ENCODE measurements around the gene MRPL41. TPM values are rescaled to one million over a fixed set of nuclear protein-coding genes. Genes with fewer than 3 reads are reported as not detected.

Gene MRPL41
- total and polyA plus RNA-seq, 2 of the 13 experiments (the other 11 are each of a cell fraction or from before 2014, with no cell fraction given), result 20.9 to 54.0 TPM

DNA sequence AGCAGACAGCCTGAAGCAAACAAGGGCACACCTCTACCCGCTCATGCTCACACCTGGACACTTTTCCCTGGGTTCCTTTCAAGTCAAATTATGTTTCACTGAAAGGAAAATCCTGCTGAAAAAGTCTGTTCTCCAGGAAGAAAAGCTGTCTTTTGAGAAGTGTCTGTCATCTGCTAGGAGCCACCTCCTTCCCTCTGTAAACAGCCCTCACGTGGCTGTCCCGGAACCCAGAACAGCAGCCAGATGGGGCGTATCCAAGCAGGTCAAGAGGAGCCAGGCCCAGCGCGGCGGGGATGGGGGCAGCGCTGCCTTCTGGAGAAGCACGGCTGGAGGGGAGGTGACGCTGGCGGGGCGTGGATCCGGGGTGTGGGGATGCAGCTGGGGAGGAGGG is 1.5 kb upstream of the MRPL41 start, which contains the start of gene PNPLA7 (continued):
- TF ChIP-seq, protein P1, sequence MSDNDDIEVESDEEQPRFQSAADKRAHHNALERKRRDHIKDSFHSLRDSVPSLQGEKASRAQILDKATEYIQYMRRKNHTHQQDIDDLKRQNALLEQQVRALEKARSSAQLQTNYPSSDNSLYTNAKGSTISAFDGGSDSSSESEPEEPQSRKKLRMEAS (IDR thresholded peaks at IDR 0.05), result peak; percentile 87
- TF ChIP-seq MXI1 (IDR thresholded peaks at IDR 0.05; ENCODE audit: borderline replicate concordance, low read depth, low read length) (peak; percentile 65; the same call in 1 of the 3 replicates), MED13 (CRISPR knock-in tag; IDR thresholded peaks at IDR 0.05) (no peak), HOXA7 (CRISPR knock-in tag; IDR thresholded peaks at IDR 0.05) (no peak), ELF1 (CRISPR knock-in tag; IDR thresholded peaks at IDR 0.05) (peak; percentile 52; the same call in 1 of the 2 replicates), MATR3 (CRISPR knock-in tag; IDR thresholded peaks at IDR 0.05) (no peak), PHB2 (IDR thresholded peaks at IDR 0.05; ENCODE audit: partially characterized antibody) (no peak), EZH2 (conservative IDR thresholded peaks at IDR 0.05; ENCODE audit: low read depth, low read length) (no peak), ZNF792 (CRISPR knock-in tag; IDR thresholded peaks at IDR 0.05) (0 out of 2 replicates have a peak, but pooled peaks have one; percentile 62), KAT8 (CRISPR knock-in tag; IDR thresholded peaks at IDR 0.05) (0 out of 2 replicates have a peak, but pooled peaks have one; percentile 26), ZNF850 (CRISPR knock-in tag; conservative IDR thresholded peaks at IDR 0.05) (no peak), ELF3 (CRISPR knock-in tag; IDR thresholded peaks at IDR 0.05) (peak; percentile 35; the same call in 1 of the 2 replicates), MBNL3 (CRISPR knock-in tag; conservative IDR thresholded peaks at IDR 0.05) (no peak), ZNF781 (CRISPR knock-in tag; IDR thresholded peaks at IDR 0.05; ENCODE audit: borderline replicate concordance, not compliant biosample characterization) (no peak), NFRKB (IDR thresholded peaks at IDR 0.05) (no peak), ZNF564 (CRISPR knock-in tag; IDR thresholded peaks at IDR 0.05) (no peak), PTBP1 (IDR thresholded peaks at IDR 0.05; ENCODE audit: low read depth, low read length, poor library complexity, severe bottlenecking) (no peak), ZNF883 (CRISPR knock-in tag; IDR thresholded peaks at IDR 0.05; ENCODE audit: not compliant biosample characterization) (no peak), ZNF777 (CRISPR knock-in tag; IDR thresholded peaks at IDR 0.05) (no peak), RFXANK (CRISPR knock-in tag; IDR thresholded peaks at IDR 0.05) (no peak), ZNF431 (CRISPR knock-in tag; IDR thresholded peaks at IDR 0.05; ENCODE audit: borderline replicate concordance, low read depth) (no peak), THAP11 (CRISPR knock-in tag; IDR thresholded peaks at IDR 0.05) (no peak), HDAC1 (CRISPR knock-in tag; IDR thresholded peaks at IDR 0.05) (peak; percentile 55)
- TF ChIP-seq, protein P2, sequence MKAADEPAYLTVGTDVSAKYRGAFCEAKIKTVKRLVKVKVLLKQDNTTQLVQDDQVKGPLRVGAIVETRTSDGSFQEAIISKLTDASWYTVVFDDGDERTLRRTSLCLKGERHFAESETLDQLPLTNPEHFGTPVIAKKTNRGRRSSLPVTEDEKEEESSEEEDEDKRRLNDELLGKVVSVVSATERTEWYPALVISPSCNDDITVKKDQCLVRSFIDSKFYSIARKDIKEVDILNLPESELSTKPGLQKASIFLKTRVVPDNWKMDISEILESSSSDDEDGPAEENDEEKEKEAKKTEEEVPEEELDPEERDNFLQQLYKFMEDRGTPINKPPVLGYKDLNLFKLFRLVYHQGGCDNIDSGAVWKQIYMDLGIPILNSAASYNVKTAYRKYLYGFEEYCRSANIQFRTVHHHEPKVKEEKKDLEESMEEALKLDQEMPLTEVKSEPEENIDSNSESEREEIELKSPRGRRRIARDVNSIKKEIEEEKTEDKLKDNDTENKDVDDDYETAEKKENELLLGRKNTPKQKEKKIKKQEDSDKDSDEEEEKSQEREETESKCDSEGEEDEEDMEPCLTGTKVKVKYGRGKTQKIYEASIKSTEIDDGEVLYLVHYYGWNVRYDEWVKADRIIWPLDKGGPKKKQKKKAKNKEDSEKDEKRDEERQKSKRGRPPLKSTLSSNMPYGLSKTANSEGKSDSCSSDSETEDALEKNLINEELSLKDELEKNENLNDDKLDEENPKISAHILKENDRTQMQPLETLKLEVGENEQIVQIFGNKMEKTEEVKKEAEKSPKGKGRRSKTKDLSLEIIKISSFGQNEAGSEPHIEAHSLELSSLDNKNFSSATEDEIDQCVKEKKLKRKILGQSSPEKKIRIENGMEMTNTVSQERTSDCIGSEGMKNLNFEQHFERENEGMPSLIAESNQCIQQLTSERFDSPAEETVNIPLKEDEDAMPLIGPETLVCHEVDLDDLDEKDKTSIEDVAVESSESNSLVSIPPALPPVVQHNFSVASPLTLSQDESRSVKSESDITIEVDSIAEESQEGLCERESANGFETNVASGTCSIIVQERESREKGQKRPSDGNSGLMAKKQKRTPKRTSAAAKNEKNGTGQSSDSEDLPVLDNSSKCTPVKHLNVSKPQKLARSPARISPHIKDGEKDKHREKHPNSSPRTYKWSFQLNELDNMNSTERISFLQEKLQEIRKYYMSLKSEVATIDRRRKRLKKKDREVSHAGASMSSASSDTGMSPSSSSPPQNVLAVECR (CRISPR knock-in tag; IDR thresholded peaks at IDR 0.05; ENCODE audit: borderline replicate concordance), result peak; percentile 59; the same call in 1 of the 2 replicates
- TF ChIP-seq, protein P3, sequence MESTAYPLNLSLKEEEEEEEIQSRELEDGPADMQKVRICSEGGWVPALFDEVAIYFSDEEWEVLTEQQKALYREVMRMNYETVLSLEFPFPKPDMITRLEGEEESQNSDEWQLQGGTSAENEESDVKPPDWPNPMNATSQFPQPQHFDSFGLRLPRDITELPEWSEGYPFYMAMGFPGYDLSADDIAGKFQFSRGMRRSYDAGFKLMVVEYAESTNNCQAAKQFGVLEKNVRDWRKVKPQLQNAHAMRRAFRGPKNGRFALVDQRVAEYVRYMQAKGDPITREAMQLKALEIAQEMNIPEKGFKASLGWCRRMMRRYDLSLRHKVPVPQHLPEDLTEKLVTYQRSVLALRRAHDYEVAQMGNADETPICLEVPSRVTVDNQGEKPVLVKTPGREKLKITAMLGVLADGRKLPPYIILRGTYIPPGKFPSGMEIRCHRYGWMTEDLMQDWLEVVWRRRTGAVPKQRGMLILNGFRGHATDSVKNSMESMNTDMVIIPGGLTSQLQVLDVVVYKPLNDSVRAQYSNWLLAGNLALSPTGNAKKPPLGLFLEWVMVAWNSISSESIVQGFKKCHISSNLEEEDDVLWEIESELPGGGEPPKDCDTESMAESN (CRISPR knock-in tag; conservative IDR thresholded peaks at IDR 0.05), result no peak
- TF ChIP-seq, protein P4, sequence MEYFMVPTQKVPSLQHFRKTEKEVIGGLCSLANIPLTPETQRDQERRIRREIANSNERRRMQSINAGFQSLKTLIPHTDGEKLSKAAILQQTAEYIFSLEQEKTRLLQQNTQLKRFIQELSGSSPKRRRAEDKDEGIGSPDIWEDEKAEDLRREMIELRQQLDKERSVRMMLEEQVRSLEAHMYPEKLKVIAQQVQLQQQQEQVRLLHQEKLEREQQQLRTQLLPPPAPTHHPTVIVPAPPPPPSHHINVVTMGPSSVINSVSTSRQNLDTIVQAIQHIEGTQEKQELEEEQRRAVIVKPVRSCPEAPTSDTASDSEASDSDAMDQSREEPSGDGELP (IDR thresholded peaks at IDR 0.05; ENCODE audit: borderline replicate concordance, low read depth), result peak; percentile 57; the same call in 1 of the 2 replicates

All from HepG2 (cell line).